K562 (cell line): ENCODE results near the gene NEK5.

Experiments
- BCOR ChIP-seq: fragments of 450-650 bp; IDR thresholded peaks from 2 replicates; pipeline ENCODE4 v1.6.1; 2016
- CLOCK ChIP-seq: fragments of 250-450 bp; sonication (Bioruptor Pico); IDR thresholded peaks from 2 replicates; pipeline ENCODE4 v1.4.0; 2020; ENCODE audit warnings: mild to moderate bottlenecking, moderate library complexity, borderline replicate concordance
- DPF2 ChIP-seq: fragments of 450-650 bp; IDR thresholded peaks from 2 replicates; pipeline ENCODE4 v1.6.1; 2016
- EZH2 ChIP-seq: IDR thresholded peaks from 2 replicates; pipeline ENCODE4 v1.6.1; 2012; ENCODE audit warnings: low read depth, mild to moderate bottlenecking, inconsistent platforms, low read length, borderline replicate concordance
- LCOR ChIP-seq: sonication (generic); formaldehyde crosslinking; IDR thresholded peaks from 2 replicates; pipeline ENCODE4 v1.8.0; 2022; ENCODE audit warnings: mild to moderate bottlenecking, missing genetic modification reagents
- NR3C1 ChIP-seq: sonication (generic); formaldehyde crosslinking; IDR thresholded peaks from 2 replicates; pipeline ENCODE4 v1.8.1; 2022; ENCODE audit warnings: missing genetic modification reagents
- POLR2H ChIP-seq: IDR thresholded peaks from 2 replicates; pipeline ENCODE4 v1.6.1; 2016; ENCODE audit warnings: missing genetic modification characterization, low read depth, mild to moderate bottlenecking, control low read depth, missing compliant biosample characterization, moderate library complexity
- RCOR1 ChIP-seq, 2 experiments: IDR thresholded peaks; 2 replicates each; pipeline ENCODE4 v1.6.1; 2012; ENCODE audit warnings: low read depth in 2 of 2, low read length in 2 of 2, borderline replicate concordance in 1 of 2, improper control_type of control experiment in 1 of 2
- SMARCB1 ChIP-seq: IDR thresholded peaks from 2 replicates; pipeline ENCODE4 v1.6.1; 2011; ENCODE audit warnings: improper control_type of control experiment, low read depth; ENCODE audit not compliant: insufficient read length
- ZBTB8A ChIP-seq: fragments of 450-650 bp; IDR thresholded peaks from 2 replicates; pipeline ENCODE4 v1.6.1; 2018; ENCODE audit warnings: mild to moderate bottlenecking, moderate library complexity; ENCODE audit not compliant: partially characterized antibody
- ZNF717 ChIP-seq: fragments of 250-450 bp; sonication (Bioruptor Pico); IDR thresholded peaks from 2 replicates; pipeline ENCODE4 v1.5.0; 2021
- TF ChIP-seq, protein P1 (sequence below): fragments of 450-650 bp; formaldehyde crosslinking; IDR thresholded peaks from 2 replicates; pipeline ENCODE4 v1.4.0; 2020; ENCODE audit warnings: mild to moderate bottlenecking, moderate library complexity
- TF ChIP-seq, protein P2 (sequence below), 3 experiments: IDR thresholded peaks in 2 of 3; conservative IDR thresholded peaks in 1 of 3; 2 replicates each; pipeline ENCODE4 v1.5.1; 2011 to 2012; ENCODE audit warnings: low read length in 3 of 3, mild to moderate bottlenecking in 3 of 3, control low read depth in 2 of 3, improper control_type of control experiment in 1 of 3, inconsistent platforms in 1 of 3, low read depth in 1 of 3, mixed read lengths in 1 of 3, moderate library complexity in 1 of 3; ENCODE audit not compliant: insufficient read depth in 2 of 3
- TF ChIP-seq, protein P3 (sequence below): sonication (generic); formaldehyde crosslinking; IDR thresholded peaks from 2 replicates; pipeline ENCODE4 v1.8.0; 2022; ENCODE audit warnings: mild to moderate bottlenecking, missing genetic modification reagents

- TF ChIP-seq CLOCK (CRISPR knock-in tag) = no peak
- TF ChIP-seq ZNF717 (CRISPR knock-in tag) = no peak
- TF ChIP-seq POLR2H = no peak
- TF ChIP-seq SMARCB1 = no peak
- TF ChIP-seq DPF2 = no peak
- TF ChIP-seq RCOR1 (IDR thresholded peaks at IDR 0.05; ENCODE audit: borderline replicate concordance in 1 of 2, low read depth in 2 of 2, low read length in 2 of 2) = no peak
- TF ChIP-seq BCOR = no peak
- TF ChIP-seq, protein P1, sequence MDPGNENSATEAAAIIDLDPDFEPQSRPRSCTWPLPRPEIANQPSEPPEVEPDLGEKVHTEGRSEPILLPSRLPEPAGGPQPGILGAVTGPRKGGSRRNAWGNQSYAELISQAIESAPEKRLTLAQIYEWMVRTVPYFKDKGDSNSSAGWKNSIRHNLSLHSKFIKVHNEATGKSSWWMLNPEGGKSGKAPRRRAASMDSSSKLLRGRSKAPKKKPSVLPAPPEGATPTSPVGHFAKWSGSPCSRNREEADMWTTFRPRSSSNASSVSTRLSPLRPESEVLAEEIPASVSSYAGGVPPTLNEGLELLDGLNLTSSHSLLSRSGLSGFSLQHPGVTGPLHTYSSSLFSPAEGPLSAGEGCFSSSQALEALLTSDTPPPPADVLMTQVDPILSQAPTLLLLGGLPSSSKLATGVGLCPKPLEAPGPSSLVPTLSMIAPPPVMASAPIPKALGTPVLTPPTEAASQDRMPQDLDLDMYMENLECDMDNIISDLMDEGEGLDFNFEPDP (CRISPR knock-in tag) = no peak
- TF ChIP-seq, protein P2, sequence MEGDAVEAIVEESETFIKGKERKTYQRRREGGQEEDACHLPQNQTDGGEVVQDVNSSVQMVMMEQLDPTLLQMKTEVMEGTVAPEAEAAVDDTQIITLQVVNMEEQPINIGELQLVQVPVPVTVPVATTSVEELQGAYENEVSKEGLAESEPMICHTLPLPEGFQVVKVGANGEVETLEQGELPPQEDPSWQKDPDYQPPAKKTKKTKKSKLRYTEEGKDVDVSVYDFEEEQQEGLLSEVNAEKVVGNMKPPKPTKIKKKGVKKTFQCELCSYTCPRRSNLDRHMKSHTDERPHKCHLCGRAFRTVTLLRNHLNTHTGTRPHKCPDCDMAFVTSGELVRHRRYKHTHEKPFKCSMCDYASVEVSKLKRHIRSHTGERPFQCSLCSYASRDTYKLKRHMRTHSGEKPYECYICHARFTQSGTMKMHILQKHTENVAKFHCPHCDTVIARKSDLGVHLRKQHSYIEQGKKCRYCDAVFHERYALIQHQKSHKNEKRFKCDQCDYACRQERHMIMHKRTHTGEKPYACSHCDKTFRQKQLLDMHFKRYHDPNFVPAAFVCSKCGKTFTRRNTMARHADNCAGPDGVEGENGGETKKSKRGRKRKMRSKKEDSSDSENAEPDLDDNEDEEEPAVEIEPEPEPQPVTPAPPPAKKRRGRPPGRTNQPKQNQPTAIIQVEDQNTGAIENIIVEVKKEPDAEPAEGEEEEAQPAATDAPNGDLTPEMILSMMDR (IDR thresholded peaks at IDR 0.05 in 2 of 3, conservative IDR thresholded peaks at IDR 0.05 in 1 of 3; ENCODE audit: insufficient read depth in 2 of 3, low read depth in 1 of 3, low read length in 3 of 3) = no peak
- no peak for TF ChIP-seq NR3C1 (CRISPR knock-in tag)
- TF ChIP-seq ZBTB8A = no peak
- TF ChIP-seq LCOR (CRISPR knock-in tag) = no peak
- TF ChIP-seq, protein P3, sequence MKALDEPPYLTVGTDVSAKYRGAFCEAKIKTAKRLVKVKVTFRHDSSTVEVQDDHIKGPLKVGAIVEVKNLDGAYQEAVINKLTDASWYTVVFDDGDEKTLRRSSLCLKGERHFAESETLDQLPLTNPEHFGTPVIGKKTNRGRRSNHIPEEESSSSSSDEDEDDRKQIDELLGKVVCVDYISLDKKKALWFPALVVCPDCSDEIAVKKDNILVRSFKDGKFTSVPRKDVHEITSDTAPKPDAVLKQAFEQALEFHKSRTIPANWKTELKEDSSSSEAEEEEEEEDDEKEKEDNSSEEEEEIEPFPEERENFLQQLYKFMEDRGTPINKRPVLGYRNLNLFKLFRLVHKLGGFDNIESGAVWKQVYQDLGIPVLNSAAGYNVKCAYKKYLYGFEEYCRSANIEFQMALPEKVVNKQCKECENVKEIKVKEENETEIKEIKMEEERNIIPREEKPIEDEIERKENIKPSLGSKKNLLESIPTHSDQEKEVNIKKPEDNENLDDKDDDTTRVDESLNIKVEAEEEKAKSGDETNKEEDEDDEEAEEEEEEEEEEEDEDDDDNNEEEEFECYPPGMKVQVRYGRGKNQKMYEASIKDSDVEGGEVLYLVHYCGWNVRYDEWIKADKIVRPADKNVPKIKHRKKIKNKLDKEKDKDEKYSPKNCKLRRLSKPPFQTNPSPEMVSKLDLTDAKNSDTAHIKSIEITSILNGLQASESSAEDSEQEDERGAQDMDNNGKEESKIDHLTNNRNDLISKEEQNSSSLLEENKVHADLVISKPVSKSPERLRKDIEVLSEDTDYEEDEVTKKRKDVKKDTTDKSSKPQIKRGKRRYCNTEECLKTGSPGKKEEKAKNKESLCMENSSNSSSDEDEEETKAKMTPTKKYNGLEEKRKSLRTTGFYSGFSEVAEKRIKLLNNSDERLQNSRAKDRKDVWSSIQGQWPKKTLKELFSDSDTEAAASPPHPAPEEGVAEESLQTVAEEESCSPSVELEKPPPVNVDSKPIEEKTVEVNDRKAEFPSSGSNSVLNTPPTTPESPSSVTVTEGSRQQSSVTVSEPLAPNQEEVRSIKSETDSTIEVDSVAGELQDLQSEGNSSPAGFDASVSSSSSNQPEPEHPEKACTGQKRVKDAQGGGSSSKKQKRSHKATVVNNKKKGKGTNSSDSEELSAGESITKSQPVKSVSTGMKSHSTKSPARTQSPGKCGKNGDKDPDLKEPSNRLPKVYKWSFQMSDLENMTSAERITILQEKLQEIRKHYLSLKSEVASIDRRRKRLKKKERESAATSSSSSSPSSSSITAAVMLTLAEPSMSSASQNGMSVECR (CRISPR knock-in tag) = no peak
- TF ChIP-seq EZH2 = no peak
Observed at GRCh38 chr13:52034616-52035226, 94.2 kb downstream of the NEK5 start.
